HepG2 (cell line): ENCODE results near the gene IGFBP6. TPM values are rescaled to one million over a fixed set of nuclear protein-coding genes. Genes with fewer than 3 reads are reported as not detected.

Source experiments
- ARID5B ChIP-seq: IDR thresholded peaks from 2 replicates; pipeline ENCODE4 v1.4.0; 2020; ENCODE audit warnings: mild to moderate bottlenecking, missing genetic modification reagents
- ARNT ChIP-seq: fragments of 450-650 bp; IDR thresholded peaks from 2 replicates; pipeline ENCODE4 v1.6.1; 2017
- CC2D1A ChIP-seq: sonication (generic); formaldehyde crosslinking; IDR thresholded peaks from 2 replicates; pipeline ENCODE4 v1.8.1; 2023; ENCODE audit warnings: mild to moderate bottlenecking, missing genetic modification reagents
- DMAP1 ChIP-seq: IDR thresholded peaks from 2 replicates; pipeline ENCODE4 v1.6.1; 2016
- FLYWCH1 ChIP-seq: sonication (generic); formaldehyde crosslinking; IDR thresholded peaks from 2 replicates; pipeline ENCODE4 v1.8.1; 2023; ENCODE audit warnings: mild to moderate bottlenecking, missing genetic modification reagents
- HMGXB4 ChIP-seq, 2 experiments: sonication (generic) in 1 of 2; formaldehyde crosslinking in 1 of 2; IDR thresholded peaks; 2 replicates each; pipeline versions ENCODE4 v1.4.0 to v1.6.1; 2018 to 2020; ENCODE audit warnings: missing genetic modification reagents in 2 of 2, borderline replicate concordance in 1 of 2, low read depth in 1 of 2, mild to moderate bottlenecking in 1 of 2, missing biosample characterization in 1 of 2
- NRL ChIP-seq: sonication (generic); formaldehyde crosslinking; IDR thresholded peaks from 2 replicates; pipeline ENCODE4 v1.5.0; 2020; ENCODE audit warnings: missing genetic modification reagents, mild to moderate bottlenecking, moderate library complexity, borderline replicate concordance
- SIX1 ChIP-seq: sonication (generic); formaldehyde crosslinking; IDR thresholded peaks from 2 replicates; pipeline ENCODE4 v1.4.0; 2020; ENCODE audit warnings: missing genetic modification reagents, borderline replicate concordance
- SIX4 ChIP-seq: sonication (generic); formaldehyde crosslinking; IDR thresholded peaks from 2 replicates; pipeline ENCODE4 v1.4.0; 2020; ENCODE audit warnings: missing genetic modification reagents
- USF2 ChIP-seq, 2 experiments: sonication (generic) in 1 of 2; formaldehyde crosslinking in 1 of 2; IDR thresholded peaks; 2 replicates each; pipeline versions ENCODE4 v1.5.1 to v1.6.1; 2011 to 2020; ENCODE audit warnings: borderline replicate concordance in 1 of 2, low read depth in 1 of 2, low read length in 1 of 2, mild to moderate bottlenecking in 1 of 2, missing genetic modification reagents in 1 of 2, moderate library complexity in 1 of 2
- ZBTB3 ChIP-seq: sonication (generic); formaldehyde crosslinking; IDR thresholded peaks from 2 replicates; pipeline ENCODE4 v1.4.0; 2020; ENCODE audit warnings: low read depth, mild to moderate bottlenecking, moderate library complexity, missing genetic modification reagents, borderline replicate concordance
- ZFP36L2 ChIP-seq: sonication (generic); formaldehyde crosslinking; IDR thresholded peaks from 2 replicates; pipeline ENCODE4 v1.4.0; 2020; ENCODE audit warnings: missing genetic modification reagents
- ZNF331 ChIP-seq: sonication (generic); formaldehyde crosslinking; IDR thresholded peaks from 2 replicates; pipeline ENCODE4 v1.4.0; 2020; ENCODE audit warnings: missing genetic modification reagents
- ZNF431 ChIP-seq: sonication (generic); formaldehyde crosslinking; IDR thresholded peaks from 2 replicates; pipeline ENCODE4 v1.9.0; 2022; ENCODE audit warnings: missing genetic modification reagents, low read depth, mild to moderate bottlenecking, borderline replicate concordance
- ZNF496 ChIP-seq: sonication (generic); formaldehyde crosslinking; IDR thresholded peaks from 2 replicates; pipeline ENCODE4 v1.8.1; 2023; ENCODE audit warnings: mild to moderate bottlenecking, moderate library complexity, missing genetic modification reagents; ENCODE audit not compliant: insufficient replicate concordance
- ZNF619 ChIP-seq: sonication (generic); formaldehyde crosslinking; IDR thresholded peaks from 2 replicates; pipeline ENCODE4 v1.4.0; 2020; ENCODE audit warnings: mild to moderate bottlenecking, missing genetic modification reagents
- ZNF782 ChIP-seq: sonication (generic); formaldehyde crosslinking; IDR thresholded peaks from 2 replicates; pipeline ENCODE4 v1.4.0; 2020; ENCODE audit warnings: missing genetic modification reagents, mild to moderate bottlenecking, borderline replicate concordance
- ZSCAN9 ChIP-seq: IDR thresholded peaks from 2 replicates; pipeline ENCODE4 v1.6.1; 2016; ENCODE audit warnings: borderline replicate concordance
- polyA plus RNA-seq, 8 experiments: library from polyadenylated mRNA; depleted of rRNA in 3 of 8; stranded (reverse) in 7 of 8; unstranded in 1 of 8; fragments of >200 nt; fragmentation: Illumina TruSeq in 4 of 8; extraction: Trizol in 4 of 8; gene quantifications; 2 replicates each; pipeline versions ENCODE4 v1.2.1 to v1.2.3, GENCODE V29; 2011 to 2016; ENCODE audit warnings: low read depth in 4 of 8, missing spikeins in 1 of 8, mixed read lengths in 1 of 8; ENCODE audit not compliant: insufficient read depth in 1 of 8
- total RNA-seq, 5 experiments: library from RNA; depleted of rRNA; stranded (reverse); fragments of >200 nt; fragmentation: Illumina TruSeq; extraction: Trizol; gene quantifications; 2 replicates each; pipeline ENCODE4 v1.2.3, GENCODE V29; 2016; ENCODE audit warnings: low read depth in 1 of 5

The IGFBP6 gene
- total and polyA plus RNA-seq, 2 of the 13 experiments (the other 11 are each of a cell fraction or from before 2014, with no cell fraction given) = 3.9 to 25.2 TPM

GRCh38 chr12:53049571-53050318, 47.7 kb upstream of the IGFBP6 start, which contains the start of gene TNS2 (continued):
- TF ChIP-seq ARNT = no peak
- TF ChIP-seq ZNF331 (CRISPR knock-in tag) = no peak
- TF ChIP-seq ZNF431 (CRISPR knock-in tag) = no peak
- TF ChIP-seq CC2D1A (CRISPR knock-in tag) = no peak
- peak; percentile 88; the same call in 1 of the 2 replicates for TF ChIP-seq SIX1 (CRISPR knock-in tag)
- TF ChIP-seq ZNF496 = no peak
- TF ChIP-seq ZSCAN9 (CRISPR knock-in tag) = no peak
- TF ChIP-seq ZNF619 = no peak
- TF ChIP-seq HMGXB4 (CRISPR knock-in tag; IDR thresholded peaks at IDR 0.05; ENCODE audit: borderline replicate concordance in 1 of 2, low read depth in 1 of 2) = peak in 1 of 2 experiments; percentile 74; a peak in 2 of 4 replicates
- TF ChIP-seq SIX4 (CRISPR knock-in tag) = peak; percentile 59; the same call in 1 of the 2 replicates
- TF ChIP-seq ZFP36L2 (CRISPR knock-in tag) = no peak
- no peak for TF ChIP-seq ZNF782 (CRISPR knock-in tag)
- no peak for TF ChIP-seq FLYWCH1
- no peak; the same call in 1 of the 2 replicates for TF ChIP-seq ARID5B (CRISPR knock-in tag)
- peak; percentile 36; the same call in 1 of the 2 replicates for TF ChIP-seq NRL (CRISPR knock-in tag)
- TF ChIP-seq USF2 (IDR thresholded peaks at IDR 0.05; ENCODE audit: low read depth, low read length) = no peak
- TF ChIP-seq USF2 (CRISPR knock-in tag; IDR thresholded peaks at IDR 0.05; ENCODE audit: borderline replicate concordance) = no peak
- peak; percentile 33; the same call in 1 of the 2 replicates for TF ChIP-seq DMAP1 (CRISPR knock-in tag)
- no peak for TF ChIP-seq ZBTB3 (CRISPR knock-in tag)
